LoVo (cell line): ENCODE results near the gene ZC2HC1B.

ENCODE experiments used
- DNase-seq: peaks from one replicate; pipeline ENCODE4 v3.0.0-alpha.2; 2016; ENCODE audit warnings: low spot score

The ZC2HC1B gene

GRCh38 chr6:143963158-143963919 lies 99.1 kb downstream of the ZC2HC1B start:
- no peak for DNase-seq

GRCh38 chr6:143964674-143965081 lies 100.4 kb downstream of the ZC2HC1B start:
- DNase-seq = no peak

- DNase-seq = no peak
Observed at GRCh38 chr6:143965503-143966171, 101.4 kb downstream of the ZC2HC1B start.

- DNase-seq = no peak
Observed at GRCh38 chr6:143966312-143966711, 102.0 kb downstream of the ZC2HC1B start.

GRCh38 chr6:143967706-143968376 lies 103.6 kb downstream of the ZC2HC1B start:
- DNase-seq = no peak

GRCh38 chr6:143969077-143969476 lies 104.8 kb downstream of the ZC2HC1B start:
- no peak for DNase-seq

GRCh38 chr6:143970456-143971218 lies 106.4 kb downstream of the ZC2HC1B start:
- no peak for DNase-seq

- DNase-seq = no peak
Observed at GRCh38 chr6:143971482-143972205, 107.4 kb downstream of the ZC2HC1B start.

GRCh38 chr6:143973097-143973966 lies 109.1 kb downstream of the ZC2HC1B start:
- no peak for DNase-seq

GRCh38 chr6:143974089-143974488 lies 109.8 kb downstream of the ZC2HC1B start:
- no peak for DNase-seq

GRCh38 chr6:143976806-143977349 lies 112.6 kb downstream of the ZC2HC1B start:
- DNase-seq = no peak

GRCh38 chr6:143980921-143981320 lies 116.6 kb downstream of the ZC2HC1B start:
- no peak for DNase-seq

GRCh38 chr6:143982968-143983367 lies 118.7 kb downstream of the ZC2HC1B start:
- no peak for DNase-seq

GRCh38 chr6:143984666-143985065 lies 120.4 kb downstream of the ZC2HC1B start:
- DNase-seq = no peak

- no peak for DNase-seq
Observed at GRCh38 chr6:143986463-143987065, 122.3 kb downstream of the ZC2HC1B start.
